Dermis blood vessel endothelial cell (primary cell): ENCODE data around the gene PDZD8. TPM values are rescaled to one million over a fixed set of nuclear protein-coding genes. Genes with fewer than 3 reads are reported as not detected.

Experiments
- DNase-seq: peaks from one replicate; pipeline ENCODE4 v3.0.0; 2010
- total RNA-seq: library from RNA; depleted of rRNA; stranded (reverse); fragments of >200 nt; gene quantifications from 2 replicates; pipeline ENCODE4 v1.2.3, GENCODE V29; 2014

PDZD8 gene, protein sequence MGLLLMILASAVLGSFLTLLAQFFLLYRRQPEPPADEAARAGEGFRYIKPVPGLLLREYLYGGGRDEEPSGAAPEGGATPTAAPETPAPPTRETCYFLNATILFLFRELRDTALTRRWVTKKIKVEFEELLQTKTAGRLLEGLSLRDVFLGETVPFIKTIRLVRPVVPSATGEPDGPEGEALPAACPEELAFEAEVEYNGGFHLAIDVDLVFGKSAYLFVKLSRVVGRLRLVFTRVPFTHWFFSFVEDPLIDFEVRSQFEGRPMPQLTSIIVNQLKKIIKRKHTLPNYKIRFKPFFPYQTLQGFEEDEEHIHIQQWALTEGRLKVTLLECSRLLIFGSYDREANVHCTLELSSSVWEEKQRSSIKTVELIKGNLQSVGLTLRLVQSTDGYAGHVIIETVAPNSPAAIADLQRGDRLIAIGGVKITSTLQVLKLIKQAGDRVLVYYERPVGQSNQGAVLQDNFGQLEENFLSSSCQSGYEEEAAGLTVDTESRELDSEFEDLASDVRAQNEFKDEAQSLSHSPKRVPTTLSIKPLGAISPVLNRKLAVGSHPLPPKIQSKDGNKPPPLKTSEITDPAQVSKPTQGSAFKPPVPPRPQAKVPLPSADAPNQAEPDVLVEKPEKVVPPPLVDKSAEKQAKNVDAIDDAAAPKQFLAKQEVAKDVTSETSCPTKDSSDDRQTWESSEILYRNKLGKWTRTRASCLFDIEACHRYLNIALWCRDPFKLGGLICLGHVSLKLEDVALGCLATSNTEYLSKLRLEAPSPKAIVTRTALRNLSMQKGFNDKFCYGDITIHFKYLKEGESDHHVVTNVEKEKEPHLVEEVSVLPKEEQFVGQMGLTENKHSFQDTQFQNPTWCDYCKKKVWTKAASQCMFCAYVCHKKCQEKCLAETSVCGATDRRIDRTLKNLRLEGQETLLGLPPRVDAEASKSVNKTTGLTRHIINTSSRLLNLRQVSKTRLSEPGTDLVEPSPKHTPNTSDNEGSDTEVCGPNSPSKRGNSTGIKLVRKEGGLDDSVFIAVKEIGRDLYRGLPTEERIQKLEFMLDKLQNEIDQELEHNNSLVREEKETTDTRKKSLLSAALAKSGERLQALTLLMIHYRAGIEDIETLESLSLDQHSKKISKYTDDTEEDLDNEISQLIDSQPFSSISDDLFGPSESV
- 16.0 and 24.4 TPM in 2 replicates for total RNA-seq

DNA sequence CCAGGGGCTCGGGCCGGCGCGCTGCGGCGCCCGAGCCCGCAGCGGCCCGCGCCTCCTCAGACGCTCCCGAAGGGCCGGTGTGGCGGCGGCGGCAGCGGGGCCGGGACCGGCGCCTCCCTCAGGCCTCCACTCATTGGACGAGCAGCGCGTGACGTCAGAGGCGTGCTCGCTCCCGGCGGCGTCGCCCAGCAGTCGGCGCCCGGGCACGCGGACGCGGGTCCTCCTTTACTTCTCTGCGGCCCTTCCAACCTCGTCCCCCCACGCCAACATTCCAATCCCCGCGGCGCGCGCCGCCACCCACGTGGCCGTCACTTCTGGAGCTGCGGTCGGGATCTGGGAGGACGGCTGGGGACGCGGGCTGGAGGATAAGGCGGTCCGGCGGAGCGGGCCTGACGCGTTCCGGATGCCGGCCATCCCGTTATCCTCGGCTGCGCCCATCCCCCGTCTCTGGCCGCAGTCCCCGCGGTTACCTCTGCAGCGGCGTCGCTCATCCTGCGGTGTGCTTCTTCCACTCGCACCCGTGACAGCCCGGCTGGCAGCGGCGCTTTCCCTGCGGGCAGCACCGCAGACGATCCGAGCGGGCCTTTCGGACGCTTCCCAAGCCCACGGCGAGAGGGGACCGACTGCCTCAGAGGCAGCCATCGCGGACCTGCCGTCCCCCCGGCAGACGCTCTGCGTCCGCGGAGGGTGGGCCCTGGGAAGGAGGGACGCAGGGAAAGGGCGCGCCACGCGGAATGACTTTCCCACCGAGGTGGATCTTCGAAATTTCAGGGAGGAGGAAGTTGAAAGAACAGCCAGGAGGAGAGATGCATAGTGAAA lies at the start of gene PDZD8:
TSS of gene PDZD8 (minus strand) at position 81 of the 819 bp plus-strand sequence. CDS start 213 bp downstream, outside the sequence.
- DNase-seq, result peak; percentile 96

DNA sequence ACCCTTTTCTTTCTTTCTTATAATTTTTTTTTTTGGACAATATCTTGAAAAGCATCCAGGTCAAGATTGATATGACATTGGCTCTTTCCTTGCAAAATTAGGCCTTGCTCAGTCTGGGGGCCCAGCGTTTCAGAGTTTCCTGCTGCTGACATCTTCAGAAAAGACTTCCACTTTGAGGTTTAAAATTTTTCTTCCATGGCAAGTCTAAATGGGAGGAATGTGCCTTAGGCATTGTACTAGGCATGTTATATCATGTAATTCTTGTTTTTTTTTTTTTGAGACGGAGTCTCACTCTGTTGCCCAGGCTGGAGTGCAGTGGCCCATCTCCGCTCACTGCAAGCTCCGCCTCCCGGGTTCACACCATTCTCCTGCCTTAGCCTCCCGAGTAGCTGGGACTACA lies 48.9 kb upstream of the PDZD8 start:
- no peak for DNase-seq

DNA sequence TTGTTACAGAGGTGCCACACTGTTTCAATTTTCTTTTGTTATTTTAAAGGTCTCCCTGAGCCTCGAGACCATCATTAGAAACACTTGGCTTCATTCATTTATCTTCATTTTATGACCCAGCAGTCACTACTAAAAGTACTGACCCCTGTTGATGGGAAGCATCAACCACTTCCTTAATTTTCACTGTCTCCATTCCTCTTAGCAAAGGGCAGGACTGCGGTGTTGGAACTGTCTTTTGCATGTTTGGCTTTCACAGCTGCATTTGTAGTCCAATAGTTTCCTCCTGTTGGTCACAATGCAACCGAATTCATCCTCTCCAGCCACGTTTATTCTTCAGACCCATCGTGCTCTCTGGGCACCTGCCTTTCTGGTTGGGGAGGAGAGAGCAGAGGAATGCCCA lies 46.7 kb upstream of the PDZD8 start:
- no peak for DNase-seq

DNA sequence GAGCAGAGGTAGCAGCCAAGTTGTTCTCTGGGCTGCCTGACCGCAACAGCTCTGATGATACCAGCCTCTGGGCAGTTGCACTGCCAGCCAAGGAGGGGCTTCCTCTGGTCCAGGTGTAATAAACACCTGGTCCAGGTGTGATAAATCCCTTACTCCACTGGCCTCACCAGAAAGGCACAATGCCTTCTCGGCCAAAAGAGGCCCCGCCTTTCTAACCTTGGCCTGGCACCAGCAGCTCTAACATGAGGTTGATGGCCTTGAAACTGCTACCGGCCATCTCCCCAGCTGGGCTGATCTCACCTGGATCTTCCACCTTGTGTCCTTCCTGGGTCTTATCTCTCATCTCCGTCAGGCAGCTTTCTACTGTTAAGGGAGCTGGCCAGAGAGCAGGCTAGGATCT lies 45.5 kb upstream of the PDZD8 start:
- no peak for DNase-seq

DNA sequence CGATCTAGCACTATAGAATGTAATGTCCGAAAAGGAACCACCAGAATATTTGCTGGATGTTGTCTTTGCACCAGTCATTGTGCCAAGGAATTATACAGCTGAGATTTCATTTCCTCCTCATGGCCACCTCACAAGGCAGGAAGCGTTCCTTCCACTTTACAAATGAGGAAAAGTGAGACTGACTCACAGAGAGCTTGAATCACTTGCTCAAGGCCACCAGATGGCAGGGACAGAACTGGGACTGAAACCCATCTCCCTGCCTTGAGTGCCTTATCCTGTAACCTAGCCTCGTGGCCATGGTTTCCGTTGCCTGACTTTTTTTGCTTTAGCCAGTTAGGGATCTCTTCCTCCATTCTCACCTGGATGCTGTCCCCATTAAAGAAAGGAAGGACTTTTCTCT lies 44.7 kb upstream of the PDZD8 start:
- peak; percentile 55 for DNase-seq

DNA sequence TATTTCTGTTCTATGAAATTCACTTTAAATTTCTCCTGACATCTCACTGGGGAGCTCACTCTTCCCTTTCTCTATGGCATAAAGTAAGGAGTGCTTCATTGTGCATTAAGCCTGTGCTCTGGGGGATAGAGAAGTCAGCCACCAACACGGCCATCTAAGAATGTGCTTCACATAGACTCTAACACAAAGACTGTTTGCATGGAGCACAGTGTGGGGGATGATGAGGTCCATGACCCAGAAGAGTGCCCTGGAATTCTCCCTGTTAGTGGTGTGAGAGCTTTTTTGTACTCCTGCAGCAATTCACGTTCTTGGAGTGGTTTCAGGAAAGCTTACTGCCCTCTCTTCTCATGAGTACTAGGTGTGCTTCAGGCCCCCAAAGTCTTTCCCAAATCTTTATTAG lies 43.9 kb upstream of the PDZD8 start:
- no peak for DNase-seq

DNA sequence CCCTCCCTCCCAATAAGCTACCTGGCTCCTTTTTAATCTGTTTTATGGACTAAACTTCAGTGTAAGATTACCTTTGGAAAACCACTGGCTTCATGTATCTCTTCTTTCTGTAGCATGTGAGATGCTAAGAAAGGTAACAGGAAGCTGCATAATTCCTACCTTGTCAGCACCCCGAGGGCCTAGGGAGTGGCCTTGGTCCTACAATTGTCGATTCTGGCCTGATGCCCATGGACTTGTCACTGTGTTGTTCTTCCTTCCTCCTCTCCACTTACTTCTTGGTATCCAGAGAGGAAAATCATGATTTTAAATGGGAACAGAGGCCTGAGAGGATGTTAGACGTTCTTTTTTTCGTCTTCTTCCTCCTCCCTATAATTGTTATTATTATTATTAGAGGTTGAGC lies 42.9 kb upstream of the PDZD8 start:
- no peak for DNase-seq

DNA sequence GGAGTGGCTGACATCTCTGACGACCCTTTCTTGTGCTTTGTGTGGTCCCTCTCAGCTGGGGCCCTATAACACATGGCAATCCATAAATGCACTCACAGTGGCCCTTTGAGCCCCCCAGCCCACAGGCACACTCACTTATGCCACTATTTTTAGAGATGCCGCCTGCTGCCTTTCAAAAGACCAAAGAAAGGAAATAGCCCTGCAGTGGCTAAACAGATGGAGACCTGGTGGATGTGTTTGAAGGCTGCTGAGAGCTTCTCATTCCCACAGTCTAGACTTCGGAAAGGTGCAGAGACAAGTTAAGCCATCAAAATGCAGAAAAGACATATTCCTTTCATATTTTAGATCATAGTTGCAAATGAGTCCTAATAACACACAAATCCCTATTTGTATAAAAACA lies 42.0 kb upstream of the PDZD8 start:
- no peak for DNase-seq

DNA sequence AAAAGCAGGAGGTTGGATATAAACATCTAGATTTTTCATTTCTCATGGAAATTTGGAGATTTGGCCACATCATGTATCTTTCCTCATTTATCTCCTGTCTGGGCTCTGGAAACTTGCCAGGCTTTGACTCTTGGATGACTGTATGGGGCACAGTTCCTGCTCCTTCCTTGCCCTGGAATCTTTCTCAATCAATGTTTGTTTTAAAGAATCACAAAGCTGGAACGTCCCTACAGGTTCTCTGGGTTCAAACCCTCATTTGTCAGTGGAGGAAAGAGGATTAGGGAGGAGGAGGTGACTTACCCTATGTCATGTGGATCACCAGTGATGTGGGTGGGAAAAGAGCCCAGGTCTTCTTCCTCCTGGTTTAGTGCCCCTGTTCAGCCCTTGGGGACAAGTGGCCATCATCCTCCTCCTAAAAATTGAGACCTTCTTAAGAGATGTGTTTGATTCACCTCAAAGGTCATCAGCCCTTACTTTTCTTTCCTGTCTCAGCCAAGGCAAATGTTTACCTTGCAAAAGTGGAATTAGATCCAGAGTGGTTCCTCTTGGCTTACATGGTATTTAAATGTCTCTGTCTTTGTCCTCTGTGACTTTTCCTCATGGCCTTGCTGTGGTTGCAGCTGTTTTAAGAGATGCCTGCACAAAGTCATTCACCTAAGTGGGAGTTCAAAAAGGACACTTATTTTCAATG lies 38.8 kb upstream of the PDZD8 start:
- DNase-seq, result no peak

DNA sequence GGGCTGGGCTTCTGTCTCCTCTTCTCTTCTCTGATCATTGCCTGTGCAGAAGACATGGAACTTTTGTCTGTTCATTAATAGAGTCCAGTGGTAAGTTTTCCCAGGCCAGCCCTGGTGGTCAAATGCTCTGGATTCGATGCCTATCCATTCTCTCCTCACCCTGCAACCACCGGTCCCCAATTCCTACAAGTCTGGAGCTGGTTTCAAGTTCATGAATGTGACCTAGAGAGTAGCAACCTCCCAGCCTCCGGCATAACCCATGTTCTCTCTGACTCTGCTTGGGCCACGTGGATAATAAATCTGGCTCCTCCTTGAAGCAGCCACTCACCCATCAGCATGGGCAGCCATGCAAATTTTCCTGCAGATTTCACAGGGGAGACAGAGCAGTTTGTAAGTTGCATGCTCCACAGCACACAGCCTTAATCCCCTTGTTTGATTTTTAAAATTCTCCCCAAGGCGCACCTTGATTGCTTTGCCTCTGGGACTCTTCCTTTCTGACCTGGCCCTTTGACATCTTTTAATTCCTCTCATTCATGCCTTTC lies 37.3 kb upstream of the PDZD8 start:
- no peak for DNase-seq

DNA sequence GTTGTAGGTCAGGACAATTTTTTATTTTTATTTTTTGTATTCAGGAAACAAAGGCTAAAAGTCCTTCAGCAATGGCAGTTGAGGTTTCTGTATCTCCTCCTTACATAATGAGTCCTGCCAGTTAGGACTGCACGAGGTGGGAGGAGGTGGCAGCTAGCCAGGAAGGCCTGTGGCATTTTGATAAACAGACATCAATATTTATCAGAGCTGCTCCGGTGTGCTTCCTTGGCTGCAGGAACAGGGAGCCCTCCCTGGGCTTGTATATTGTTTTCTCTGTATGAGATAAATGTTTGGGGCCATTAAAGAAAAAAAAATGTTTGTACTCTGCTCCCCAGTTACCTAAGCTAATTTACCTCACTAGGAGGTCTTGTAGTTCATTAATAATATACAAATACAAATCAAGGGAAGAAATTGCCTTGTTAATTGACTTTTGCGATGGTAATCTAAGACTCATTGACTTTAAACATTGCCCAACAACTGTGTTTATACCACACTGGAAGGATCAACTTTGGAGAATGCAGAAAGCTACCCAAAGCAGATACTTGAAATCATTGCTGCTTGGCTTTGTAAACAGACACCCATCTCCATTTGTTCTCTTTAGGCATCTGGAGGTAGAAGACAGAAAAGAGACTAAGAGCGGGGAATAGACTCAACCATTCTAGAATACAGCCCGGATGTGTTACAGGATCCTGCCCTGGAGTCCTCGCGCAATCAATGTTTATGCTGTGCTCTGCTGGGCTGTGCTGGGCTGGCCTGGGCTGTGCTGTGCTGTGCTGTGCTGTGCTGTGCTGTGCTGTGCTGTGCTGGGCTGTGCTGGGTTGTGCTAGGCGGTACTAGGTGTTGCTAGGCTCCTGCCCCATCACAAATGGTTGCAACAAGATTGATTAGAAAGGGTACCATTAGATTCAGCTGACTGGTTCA lies 36.5 kb upstream of the PDZD8 start:
- peak; percentile 26 for DNase-seq

DNA sequence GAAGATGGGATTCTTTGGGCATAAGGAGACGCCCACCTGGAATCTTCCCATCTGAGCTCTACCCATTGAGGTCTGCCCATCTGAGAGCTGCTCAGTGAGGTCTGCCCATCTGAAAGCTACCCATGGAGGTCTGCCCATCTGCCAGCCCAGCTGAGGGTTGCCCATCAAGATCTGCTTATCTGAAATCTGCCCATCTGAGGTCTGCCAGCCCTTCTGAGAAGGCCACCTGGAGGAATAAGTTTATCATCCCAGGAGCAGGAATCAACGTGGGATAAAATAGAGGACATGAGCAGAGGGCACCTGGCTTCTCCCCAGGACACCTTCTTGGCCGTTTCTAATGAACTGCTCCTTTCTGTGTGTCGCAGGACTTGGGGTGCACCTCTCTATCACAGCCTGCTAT lies 35.3 kb upstream of the PDZD8 start:
- DNase-seq, result no peak

DNA sequence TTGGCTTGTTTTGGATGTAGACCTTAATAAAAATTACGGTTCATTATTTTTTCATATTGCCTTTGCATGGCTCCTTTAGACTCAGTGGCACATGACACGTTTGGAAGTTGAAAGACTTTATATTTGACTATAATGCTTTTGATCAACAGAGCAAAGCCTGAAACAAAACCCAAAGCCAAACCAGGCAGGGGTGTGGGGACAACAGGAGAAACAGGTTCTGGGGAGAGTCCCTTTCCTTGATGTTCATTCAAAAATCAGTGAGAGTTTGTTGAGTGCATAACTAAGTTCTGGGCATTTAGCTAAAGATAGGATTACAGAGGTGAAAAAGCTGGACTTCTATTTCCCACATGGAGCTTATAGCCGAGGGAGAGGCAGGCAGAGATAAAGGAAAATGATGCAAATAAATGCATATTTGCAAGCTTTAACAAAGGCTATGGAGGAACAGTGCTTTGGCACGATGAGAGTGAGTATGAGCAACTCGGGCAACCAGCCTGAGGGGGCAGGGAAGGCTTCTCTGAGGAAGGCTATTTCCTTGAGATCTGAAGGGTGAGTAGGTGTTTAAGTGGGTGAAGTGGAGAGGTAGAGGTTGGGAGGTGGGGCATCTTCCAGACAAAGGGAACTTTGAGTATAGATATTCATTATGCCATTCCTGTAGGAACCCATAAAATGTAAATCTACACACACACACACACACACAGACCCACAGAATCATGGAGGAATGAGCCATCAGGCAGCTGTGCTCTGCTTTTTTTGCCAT lies 34.5 kb upstream of the PDZD8 start:
- no peak for DNase-seq

DNA sequence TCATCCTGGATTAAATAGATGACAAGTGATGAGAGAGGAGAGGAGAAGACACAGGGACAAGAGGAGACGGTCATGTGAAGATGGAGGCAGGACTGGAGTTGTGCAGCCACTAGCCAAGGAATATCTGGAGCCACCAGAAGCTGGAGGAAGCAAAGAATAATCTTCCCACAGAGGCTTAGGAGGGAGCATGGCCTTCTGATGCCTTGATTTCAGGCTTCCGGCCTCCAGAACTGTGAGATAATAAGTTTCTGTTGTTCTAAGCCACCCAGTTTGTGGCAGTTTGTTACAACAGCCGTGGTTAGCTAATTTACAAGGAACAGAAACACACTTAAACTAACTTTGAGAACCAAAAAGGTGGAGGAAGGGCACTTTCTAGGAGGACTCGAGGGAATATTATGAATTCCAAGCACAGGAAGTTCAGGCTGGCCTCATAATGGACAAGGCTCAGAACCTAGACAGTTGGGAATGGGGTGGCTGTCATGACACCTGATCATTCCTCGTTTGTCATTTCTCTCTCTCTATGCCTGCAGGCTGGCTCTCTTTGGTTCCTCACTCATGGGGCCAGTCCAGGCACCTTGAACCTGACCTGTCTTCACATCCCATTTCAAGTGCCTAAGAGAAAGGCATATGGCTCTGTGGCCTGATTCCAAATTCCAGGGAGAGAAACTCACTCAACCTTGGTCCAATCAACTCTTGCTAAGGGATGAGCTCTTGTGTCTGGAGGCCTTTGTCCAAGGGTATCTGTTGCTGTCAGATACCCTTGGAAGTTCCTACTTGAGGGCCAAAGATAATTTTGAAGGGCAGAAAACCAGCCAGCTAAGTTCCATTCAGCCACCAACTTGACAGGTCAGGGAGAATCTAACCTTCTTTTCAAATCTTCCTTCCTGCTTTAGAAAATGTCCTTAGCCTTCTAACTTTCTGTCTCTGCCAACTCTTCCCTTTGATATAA lies 33.5 kb upstream of the PDZD8 start:
- DNase-seq, result no peak

DNA sequence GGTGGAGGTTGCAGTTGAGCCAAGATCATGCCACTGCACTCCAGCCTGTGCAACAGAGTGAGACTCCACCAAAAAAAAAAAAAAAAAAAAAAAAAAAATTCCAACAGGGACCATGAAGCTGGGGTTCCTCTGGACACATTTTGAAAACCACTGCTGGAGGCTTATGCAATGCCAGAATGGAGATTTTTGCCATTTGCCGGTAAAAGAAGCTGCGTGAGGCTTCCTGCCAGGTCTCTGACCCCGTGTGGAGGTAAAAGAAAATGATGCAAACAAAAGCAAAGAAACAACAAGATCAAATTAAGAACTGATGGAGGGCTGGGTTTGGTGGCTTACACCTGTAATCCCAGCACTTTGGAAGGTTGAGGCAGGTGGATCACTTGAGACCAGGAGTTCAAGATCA lies 30.5 kb upstream of the PDZD8 start:
- DNase-seq, result no peak

DNA sequence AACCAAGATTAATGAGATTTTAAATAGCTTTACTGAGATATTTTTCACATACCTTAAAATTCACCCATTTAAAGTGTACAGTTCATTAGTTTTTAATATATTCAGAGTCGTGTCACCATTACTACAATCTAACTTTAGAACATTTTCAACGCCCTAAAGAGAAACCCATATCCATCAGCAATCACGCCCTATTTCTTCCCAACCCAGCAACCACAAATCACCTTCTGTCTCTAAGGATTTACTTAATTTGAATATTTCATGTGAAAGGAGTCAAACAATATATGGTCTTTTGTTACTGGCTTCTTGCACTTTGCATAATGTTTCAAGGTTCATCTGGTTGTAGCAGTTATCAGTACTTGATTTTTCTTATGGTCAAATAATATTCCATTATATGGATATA lies 25.1 kb upstream of the PDZD8 start:
- DNase-seq, result no peak

DNA sequence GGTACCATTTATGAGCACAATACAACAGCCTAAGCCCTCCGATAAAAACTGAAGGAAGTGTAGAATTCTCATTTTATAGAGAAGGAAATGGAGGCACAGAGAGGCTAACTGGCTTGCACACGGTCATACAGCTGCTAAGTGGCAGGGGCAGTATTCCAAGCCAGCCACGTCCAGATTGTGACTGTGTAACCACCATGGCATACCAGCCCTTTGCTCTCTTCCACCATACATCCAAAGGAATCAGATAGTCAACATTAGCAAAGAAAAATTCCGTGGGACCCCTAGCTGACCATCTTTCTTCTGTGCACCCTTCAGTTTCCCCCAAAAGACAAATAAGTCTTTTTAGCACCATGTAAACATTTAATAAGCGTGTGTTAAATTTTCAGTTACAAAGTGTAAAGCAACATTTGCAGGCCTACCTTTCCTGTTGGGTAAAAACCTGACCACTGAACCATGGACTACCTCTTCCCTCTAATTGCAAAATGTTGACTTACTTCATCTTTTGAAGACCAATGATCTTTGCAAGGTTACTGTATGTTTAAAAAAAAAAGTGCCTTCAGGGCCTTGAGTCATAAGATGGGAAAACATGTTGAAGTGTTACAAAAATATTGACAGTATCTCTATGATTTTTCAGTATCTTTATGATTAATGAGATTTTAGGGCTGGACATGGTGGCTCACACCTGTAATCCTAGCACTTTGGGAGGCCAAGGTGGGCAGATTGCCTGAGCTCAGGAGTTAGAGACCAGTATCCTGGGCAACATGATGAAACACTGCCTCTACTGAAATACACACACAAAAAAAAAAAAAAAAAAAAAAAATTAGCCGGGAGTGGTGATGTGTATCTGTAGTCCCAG lies 24.3 kb upstream of the PDZD8 start:
- DNase-seq, result no peak
